Stimulated activated CD8-positive, alpha-beta memory T cell treated with anti-CD3 and anti-CD28 coated beads, Interleukin-15, amount 100 ng/mL, for 4 hours (primary cell): ENCODE measurements around the gene TNPO1.

Source experiments
- DNase-seq, 2 donors: peaks; one replicate each; pipeline ENCODE4 v3.0.0-alpha.2; 2020; ENCODE audit warnings: low read depth in 2 of 2

The TNPO1 gene

GRCh38 chr5:72818866-72819534 is 2.5 kb downstream of the TNPO1 start:
- DNase-seq, result peak in 1 of 2 donors; percentile 5

GRCh38 chr5:72821776-72822175 is 5.3 kb downstream of the TNPO1 start:
- DNase-seq, result no peak

- DNase-seq, result no peak
Measured at GRCh38 chr5:72822944-72823343, 6.5 kb downstream of the TNPO1 start.

- no peak for DNase-seq
Measured at GRCh38 chr5:72829707-72830106, 13.2 kb downstream of the TNPO1 start.

GRCh38 chr5:72830362-72830761 is 13.9 kb downstream of the TNPO1 start:
- DNase-seq, result no peak

GRCh38 chr5:72831685-72832084 is 15.2 kb downstream of the TNPO1 start:
- no peak for DNase-seq

GRCh38 chr5:72834924-72835323 is 18.5 kb downstream of the TNPO1 start:
- no peak for DNase-seq

GRCh38 chr5:72835633-72836032 is 19.2 kb downstream of the TNPO1 start:
- no peak for DNase-seq

GRCh38 chr5:72836810-72837209 is 20.3 kb downstream of the TNPO1 start:
- no peak for DNase-seq

GRCh38 chr5:72837524-72838096 is 21.1 kb downstream of the TNPO1 start:
- DNase-seq, result no peak

- DNase-seq, result no peak
Measured at GRCh38 chr5:72840041-72840440, 23.6 kb downstream of the TNPO1 start.

- no peak for DNase-seq
Measured at GRCh38 chr5:72841756-72842535, 25.5 kb downstream of the TNPO1 start.

GRCh38 chr5:72842816-72843215 is 26.4 kb downstream of the TNPO1 start:
- no peak for DNase-seq

GRCh38 chr5:72844218-72844603 is 27.8 kb downstream of the TNPO1 start:
- no peak for DNase-seq

GRCh38 chr5:72845889-72846288 is 29.4 kb downstream of the TNPO1 start:
- DNase-seq, result no peak

GRCh38 chr5:72846483-72846882 is 30.0 kb downstream of the TNPO1 start:
- DNase-seq, result no peak

- DNase-seq, result no peak
Measured at GRCh38 chr5:72847439-72847838, 31.0 kb downstream of the TNPO1 start.

- peak; percentile 76 to 78 for DNase-seq
Measured at GRCh38 chr5:72847989-72848473, 31.6 kb downstream of the TNPO1 start.

- DNase-seq, result peak; percentile 6 to 31
Measured at GRCh38 chr5:72848474-72849428, 32.3 kb downstream of the TNPO1 start.

- DNase-seq, result no peak
Measured at GRCh38 chr5:72849546-72849945, 33.1 kb downstream of the TNPO1 start.

GRCh38 chr5:72850113-72850512 is 33.7 kb downstream of the TNPO1 start:
- no peak for DNase-seq

GRCh38 chr5:72852356-72852755 is 35.9 kb downstream of the TNPO1 start:
- no peak for DNase-seq
